ENCODE data around the gene CTSE. TPM values are rescaled to one million over a fixed set of nuclear protein-coding genes. Genes with fewer than 3 reads are reported as not detected.
"Not testable (repeated sequence)": the region's sequence is repeated elsewhere in the genome, so short reads cannot be mapped to it uniquely, and the experiment has no call there.

The CTSE gene
- total and polyA plus RNA-seq, 2 experiments from 2014 or later, result not detected

- no peak for TF ChIP-seq ZNF462 (CRISPR knock-in tag; IDR thresholded peaks at IDR 0.05)
- no peak for TF ChIP-seq CREB1 (CRISPR knock-in tag; IDR thresholded peaks at IDR 0.05; ENCODE audit: low read depth)
- TF ChIP-seq STAT1 (IDR thresholded peaks at IDR 0.05; ENCODE audit: unreplicated experiment), result no peak
These were observed 35.2 kb upstream of the CTSE start (continued) for GRCh38 chr1:206058927-206059292.

DNA sequence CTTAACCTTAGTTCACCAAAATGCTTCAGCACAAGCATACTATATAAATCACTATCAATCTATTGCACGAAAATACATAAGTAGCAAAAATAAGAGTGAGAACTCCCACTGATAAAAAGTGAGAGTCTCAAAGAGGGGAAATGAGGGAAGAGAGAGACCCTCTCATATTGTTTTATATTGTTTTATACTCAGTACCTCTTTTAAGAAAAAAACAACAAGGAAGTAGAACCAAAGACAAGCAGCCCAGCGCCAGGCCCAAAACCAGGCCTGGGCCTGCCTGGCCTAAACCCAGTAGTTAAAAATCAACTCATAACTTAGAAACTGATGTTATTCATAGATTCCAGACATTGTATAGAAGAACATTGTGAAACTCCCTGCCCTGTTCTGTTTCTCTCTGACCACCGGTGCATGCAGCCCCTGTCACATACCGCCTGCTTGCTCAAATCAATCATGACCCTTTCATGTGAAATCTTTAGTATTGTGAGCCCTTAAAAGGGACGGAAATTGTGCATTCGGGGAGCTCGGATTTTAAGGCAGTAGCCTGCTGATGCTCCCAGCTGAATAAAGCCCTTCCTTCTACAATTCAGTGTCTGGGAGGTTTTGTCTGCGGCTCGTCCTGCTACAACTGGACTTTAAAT is 34.7 kb upstream of the CTSE start:
- not testable (repeated sequence) for H3K79me2 ChIP-seq (replicated peaks; ENCODE audit: insufficient read depth); H3K9me2 ChIP-seq (ENCODE audit: insufficient read depth); ATAC-seq; H3K4me1 ChIP-seq (ENCODE audit: insufficient read depth); H4K20me1 ChIP-seq (replicated peaks; ENCODE audit: insufficient read depth); H3K27ac Mint-ChIP-seq; H3K4me3 Mint-ChIP-seq; H3F3A ChIP-seq (replicated peaks; ENCODE audit: low read depth); H3K27me3 ChIP-seq (ENCODE audit: insufficient read depth); H3K27me3 Mint-ChIP-seq (ENCODE audit: insufficient read depth, low read depth, poor library complexity); H3K36me3 Mint-ChIP-seq (ENCODE audit: low read depth); H3K36me3 ChIP-seq (ENCODE audit: insufficient read depth); H3K27ac ChIP-seq (ENCODE audit: low read depth); H2AFZ ChIP-seq; H3K4me3 ChIP-seq; H3K4me1 Mint-ChIP-seq; DNase-seq (ENCODE audit: low spot score); H3K4me2 ChIP-seq
- H3K9me3 Mint-ChIP-seq, result peaks cover 17% of the 10 kb centered on the region

DNA sequence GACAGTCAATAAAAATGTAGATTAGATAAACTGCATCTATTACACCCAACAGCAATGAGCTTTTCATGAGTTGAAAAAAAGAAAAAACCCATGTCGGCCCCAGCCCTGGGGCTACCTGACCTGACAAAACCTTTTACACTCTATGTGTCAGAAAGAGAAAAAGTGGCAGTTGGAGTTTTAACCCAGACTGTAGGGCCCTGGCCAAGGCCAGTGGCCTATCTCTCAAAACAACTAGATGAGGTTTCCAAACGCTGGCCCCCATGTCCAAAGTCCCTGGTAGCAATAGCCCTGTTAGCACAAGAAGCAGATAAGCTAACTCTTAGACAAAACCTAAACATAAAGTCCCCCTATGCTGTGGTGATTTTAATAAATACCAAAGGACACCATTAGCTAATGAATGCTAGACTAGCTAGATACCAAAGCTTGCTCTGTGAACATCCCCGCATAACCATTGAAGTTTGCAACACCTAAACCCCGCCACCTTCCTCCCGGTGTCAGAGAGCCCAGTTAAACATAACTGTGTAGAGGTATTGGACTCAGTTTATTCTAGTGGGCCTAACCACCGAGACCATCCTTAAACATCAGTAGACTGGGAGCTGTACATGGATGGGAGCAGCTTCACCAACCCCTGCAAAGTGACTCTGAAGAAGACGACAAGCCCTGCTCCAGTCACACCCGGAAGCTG is 32.1 kb upstream of the CTSE start:
- H3K27ac ChIP-seq (ENCODE audit: low read depth); H3K4me1 Mint-ChIP-seq; H3K4me2 ChIP-seq; H3K79me2 ChIP-seq (replicated peaks; ENCODE audit: insufficient read depth); H3K4me3 ChIP-seq; H3K9me2 ChIP-seq (ENCODE audit: insufficient read depth); H3F3A ChIP-seq (replicated peaks; ENCODE audit: low read depth); H3K36me3 Mint-ChIP-seq (ENCODE audit: low read depth); H3K27ac Mint-ChIP-seq; H3K9me3 Mint-ChIP-seq; H3K4me3 Mint-ChIP-seq; H3K27me3 ChIP-seq (ENCODE audit: insufficient read depth); ATAC-seq; DNase-seq (ENCODE audit: low spot score); H2AFZ ChIP-seq; H3K36me3 ChIP-seq (ENCODE audit: insufficient read depth); H3K27me3 Mint-ChIP-seq (ENCODE audit: insufficient read depth, low read depth, poor library complexity); H4K20me1 ChIP-seq (replicated peaks; ENCODE audit: insufficient read depth); H3K4me1 ChIP-seq (ENCODE audit: insufficient read depth): not testable (repeated sequence)

DNA sequence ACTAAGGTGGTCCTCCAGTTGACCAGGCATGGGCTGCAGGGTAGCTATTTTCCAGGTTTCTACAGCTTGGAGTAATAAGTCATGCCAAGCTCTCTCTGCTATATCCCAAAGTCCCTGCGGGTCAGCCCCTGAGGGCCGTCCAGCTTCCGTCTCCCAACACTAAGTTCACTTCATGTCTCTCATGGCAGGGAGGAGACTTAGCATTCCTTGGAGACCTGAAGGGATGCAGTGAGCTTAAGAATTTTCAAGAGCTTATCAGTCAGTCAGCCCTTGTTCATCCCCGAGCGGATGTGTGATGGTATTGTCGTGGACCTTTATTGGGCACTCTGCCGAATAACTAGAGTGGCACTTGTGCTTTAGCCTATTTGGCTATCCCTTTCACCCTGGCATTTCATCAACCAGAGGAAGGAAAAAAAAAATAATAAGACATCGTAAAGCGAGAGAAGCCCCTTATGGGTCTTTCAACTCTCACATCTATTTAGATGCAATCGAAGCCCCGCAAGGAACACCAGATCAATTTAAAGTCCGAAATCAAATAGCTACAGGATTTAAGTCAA is 31.5 kb upstream of the CTSE start:
- H3K4me2 ChIP-seq; H3K4me3 ChIP-seq; H3K4me1 Mint-ChIP-seq; H3K27me3 Mint-ChIP-seq (ENCODE audit: insufficient read depth, low read depth, poor library complexity); H4K20me1 ChIP-seq (replicated peaks; ENCODE audit: insufficient read depth); H3K27ac Mint-ChIP-seq; H3K27me3 ChIP-seq (ENCODE audit: insufficient read depth); H3K27ac ChIP-seq (ENCODE audit: low read depth); H3F3A ChIP-seq (replicated peaks; ENCODE audit: low read depth); H3K4me3 Mint-ChIP-seq; ATAC-seq; H3K79me2 ChIP-seq (replicated peaks; ENCODE audit: insufficient read depth); DNase-seq (ENCODE audit: low spot score); H3K4me1 ChIP-seq (ENCODE audit: insufficient read depth); H3K9me2 ChIP-seq (ENCODE audit: insufficient read depth); H3K36me3 ChIP-seq (ENCODE audit: insufficient read depth); H3K36me3 Mint-ChIP-seq (ENCODE audit: low read depth); H3K9me3 Mint-ChIP-seq: not testable (repeated sequence)
- peak overlapping the region; percentile 19; the same call in 1 of the 2 replicates for H2AFZ ChIP-seq

DNA sequence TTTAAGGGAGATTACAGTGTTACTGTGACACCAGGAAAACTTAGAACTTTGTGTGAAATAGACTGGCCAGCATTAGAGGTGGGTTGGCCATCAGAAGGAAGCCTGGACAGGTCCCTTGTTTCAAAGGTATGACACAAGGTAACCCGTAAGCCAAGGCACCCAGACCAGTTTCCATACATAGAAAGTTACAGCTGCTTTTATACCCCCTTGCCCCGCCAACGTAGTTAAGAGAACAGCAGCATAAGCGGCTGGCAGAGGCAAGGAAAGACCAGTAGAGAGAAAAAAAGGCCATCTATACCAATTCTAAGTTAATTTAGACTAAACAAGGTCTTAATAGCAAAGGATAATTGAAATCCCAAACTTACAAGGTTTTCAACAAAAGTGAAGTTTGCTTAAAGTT is 29.9 kb upstream of the CTSE start:
- not testable (repeated sequence) for H3K4me2 ChIP-seq; H3K27me3 ChIP-seq (ENCODE audit: insufficient read depth); H3K27me3 Mint-ChIP-seq (ENCODE audit: insufficient read depth, low read depth, poor library complexity); H2AFZ ChIP-seq; H3F3A ChIP-seq (replicated peaks; ENCODE audit: low read depth); H3K36me3 ChIP-seq (ENCODE audit: insufficient read depth); H3K36me3 Mint-ChIP-seq (ENCODE audit: low read depth); H3K27ac ChIP-seq (ENCODE audit: low read depth); H3K4me3 Mint-ChIP-seq; ATAC-seq; H3K4me1 ChIP-seq (ENCODE audit: insufficient read depth); H3K79me2 ChIP-seq (replicated peaks; ENCODE audit: insufficient read depth); H3K27ac Mint-ChIP-seq; H3K4me1 Mint-ChIP-seq; H3K9me2 ChIP-seq (ENCODE audit: insufficient read depth); H3K4me3 ChIP-seq; H4K20me1 ChIP-seq (replicated peaks; ENCODE audit: insufficient read depth); DNase-seq (ENCODE audit: low spot score); H3K9me3 Mint-ChIP-seq
